ENCODE data around the gene NEK10. TPM values are rescaled to one million over a fixed set of nuclear protein-coding genes. Genes with fewer than 3 reads are reported as not detected.

Gene NEK10
- total RNA-seq, 1 experiment from 2014 or later: 1.7 TPM

Other genes starting within 250 kb of the NEK10 start
- gene SLC4A7, start 115.0 kb upstream of the NEK10 start, total RNA-seq (2014; rRNA removed): 56.0 and 59.7 TPM in 2 replicates

Measured in PC-3 (cell line).